ENCODE data around the gene SYTL3.
"Not testable (repeated sequence)": the region's sequence is repeated elsewhere in the genome, so short reads cannot be mapped to it uniquely, and the experiment has no call there.

SYTL3 gene

DNA sequence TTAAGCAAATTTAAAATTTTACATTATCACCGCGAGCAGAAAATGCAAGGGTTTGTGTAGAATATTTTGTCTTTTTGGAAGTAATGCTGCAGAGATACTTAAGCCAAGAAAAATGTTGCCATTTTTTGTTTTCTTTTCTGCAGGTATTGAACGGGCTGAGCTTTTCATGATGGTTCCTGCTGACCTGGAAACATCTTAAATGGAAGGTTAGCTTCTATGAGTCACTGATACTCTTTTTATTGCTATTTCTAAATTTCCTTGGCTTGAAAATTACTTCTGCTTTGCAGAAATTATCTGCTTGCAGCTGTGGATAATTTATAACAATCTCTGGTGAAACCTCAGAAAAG is 12.7 kb downstream of the SYTL3 start:
- DNase-seq (ENCODE audit: low read depth in 2 of 2), result no peak

GRCh38 chr6:158662954-158663624 is 13.2 kb downstream of the SYTL3 start:
- DNase-seq (ENCODE audit: low read depth in 2 of 2), result no peak

GRCh38 chr6:158663625-158664165 is 13.8 kb downstream of the SYTL3 start:
- no peak for DNase-seq (ENCODE audit: low read depth in 2 of 2)

- no peak for DNase-seq (ENCODE audit: low read depth in 2 of 2)
These were observed 15.5 kb downstream of the SYTL3 start for GRCh38 chr6:158665332-158665731.

GRCh38 chr6:158666628-158667359 is 16.9 kb downstream of the SYTL3 start:
- DNase-seq (ENCODE audit: low read depth in 2 of 2), result no peak

DNA sequence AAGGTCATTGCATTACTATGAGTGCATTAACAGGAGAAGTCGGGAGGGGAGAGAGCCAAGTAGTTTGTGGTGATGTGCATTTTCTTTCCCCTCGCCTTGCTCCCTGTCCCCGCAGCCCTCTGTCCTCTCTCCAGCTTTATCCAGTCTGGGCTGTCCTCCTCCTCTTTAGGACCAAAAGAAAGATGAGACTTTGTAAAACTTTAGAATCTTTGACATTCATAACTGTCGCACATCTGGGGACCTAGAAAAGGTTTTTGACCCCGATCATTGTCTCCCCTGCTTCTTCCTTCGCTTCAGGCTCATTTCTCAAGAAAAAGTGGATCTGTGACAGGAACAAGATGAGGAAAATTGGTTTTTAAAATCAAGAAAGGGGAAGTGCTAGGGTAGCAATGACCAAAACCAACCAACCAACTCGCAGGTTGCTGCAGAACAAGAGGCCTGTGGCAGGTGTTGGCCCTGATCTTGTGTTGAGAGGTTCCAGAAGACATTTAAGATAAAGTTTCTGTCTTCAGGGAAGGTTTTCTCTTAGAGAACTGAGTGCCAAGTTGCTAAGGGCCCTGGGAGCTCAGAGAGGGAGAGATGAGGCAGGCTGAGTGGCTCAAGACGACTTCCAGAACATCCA is 17.6 kb downstream of the SYTL3 start:
- no peak for DNase-seq (ENCODE audit: low read depth in 2 of 2)

GRCh38 chr6:158668707-158669103 is 18.9 kb downstream of the SYTL3 start:
- DNase-seq (ENCODE audit: low read depth in 2 of 2), result no peak

DNA sequence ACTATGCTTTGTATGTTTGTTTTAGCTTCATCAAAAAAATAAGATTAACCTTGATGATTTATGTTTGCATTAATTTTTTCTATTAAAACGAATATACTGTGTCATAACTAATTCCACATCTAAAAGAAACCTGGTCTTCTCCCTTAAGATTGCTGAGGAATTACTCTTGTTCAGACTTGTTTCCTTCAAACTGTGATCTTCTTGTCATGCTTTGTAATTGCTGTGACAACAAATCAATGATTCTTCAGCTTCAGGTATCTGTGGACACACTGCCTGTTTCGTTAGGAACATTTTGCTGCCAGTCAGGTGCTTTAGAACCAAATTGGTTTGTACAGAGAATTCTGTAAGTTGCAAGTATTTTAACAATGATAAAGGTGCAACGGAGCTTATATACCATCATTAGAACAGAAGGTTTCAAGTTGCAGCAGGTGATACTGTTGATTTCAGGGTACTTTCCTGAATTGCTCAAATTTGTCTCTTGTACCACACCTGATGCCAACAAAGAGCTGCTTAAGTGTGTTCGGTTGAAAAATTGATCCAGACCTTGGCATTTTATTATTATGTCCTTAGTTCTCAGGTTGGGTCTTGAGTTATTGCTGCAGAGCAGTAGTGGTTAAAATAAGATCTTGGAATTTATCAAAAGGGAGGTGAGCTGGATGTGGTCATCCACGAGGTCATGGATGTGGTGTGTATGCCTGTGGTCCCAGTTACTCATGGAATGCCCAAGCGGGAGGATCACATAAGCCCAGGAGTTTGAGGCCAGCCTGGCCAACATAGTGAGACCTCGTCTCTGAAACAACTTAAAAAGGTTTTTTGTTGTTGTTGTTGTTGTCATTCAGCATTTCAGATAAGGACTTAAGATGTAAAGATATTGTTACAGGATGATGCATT is 19.5 kb downstream of the SYTL3 start:
- DNase-seq (ENCODE audit: low read depth in 2 of 2), result no peak

GRCh38 chr6:158672119-158672518 is 22.3 kb downstream of the SYTL3 start:
- DNase-seq (ENCODE audit: low read depth in 2 of 2), result not testable (repeated sequence)

DNA sequence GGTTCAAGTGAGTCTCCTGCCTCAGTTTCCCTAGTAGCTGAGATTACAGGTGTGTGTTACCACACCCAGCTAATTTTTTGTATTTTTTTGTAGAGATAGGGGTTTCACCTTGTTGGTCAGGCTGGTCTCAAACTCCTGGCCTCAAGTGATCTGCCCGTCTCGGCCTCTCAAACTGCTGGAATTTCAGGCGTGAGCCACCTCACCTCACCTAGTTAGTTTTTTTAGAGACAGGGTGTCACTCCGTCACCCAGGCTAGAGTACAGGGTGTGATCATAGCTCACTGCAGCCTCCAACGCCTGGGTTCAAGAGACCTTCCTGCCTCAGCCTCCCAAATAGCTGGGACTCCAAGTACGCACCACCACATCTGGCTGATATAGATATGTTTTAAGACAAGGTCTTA is 22.9 kb downstream of the SYTL3 start:
- DNase-seq (ENCODE audit: low read depth in 2 of 2), result no peak

GRCh38 chr6:158674342-158675131 is 24.7 kb downstream of the SYTL3 start:
- no peak for DNase-seq (ENCODE audit: low read depth in 2 of 2)

GRCh38 chr6:158677094-158677493 is 27.2 kb downstream of the SYTL3 start:
- DNase-seq (ENCODE audit: low read depth in 2 of 2), result not testable (repeated sequence)

DNA sequence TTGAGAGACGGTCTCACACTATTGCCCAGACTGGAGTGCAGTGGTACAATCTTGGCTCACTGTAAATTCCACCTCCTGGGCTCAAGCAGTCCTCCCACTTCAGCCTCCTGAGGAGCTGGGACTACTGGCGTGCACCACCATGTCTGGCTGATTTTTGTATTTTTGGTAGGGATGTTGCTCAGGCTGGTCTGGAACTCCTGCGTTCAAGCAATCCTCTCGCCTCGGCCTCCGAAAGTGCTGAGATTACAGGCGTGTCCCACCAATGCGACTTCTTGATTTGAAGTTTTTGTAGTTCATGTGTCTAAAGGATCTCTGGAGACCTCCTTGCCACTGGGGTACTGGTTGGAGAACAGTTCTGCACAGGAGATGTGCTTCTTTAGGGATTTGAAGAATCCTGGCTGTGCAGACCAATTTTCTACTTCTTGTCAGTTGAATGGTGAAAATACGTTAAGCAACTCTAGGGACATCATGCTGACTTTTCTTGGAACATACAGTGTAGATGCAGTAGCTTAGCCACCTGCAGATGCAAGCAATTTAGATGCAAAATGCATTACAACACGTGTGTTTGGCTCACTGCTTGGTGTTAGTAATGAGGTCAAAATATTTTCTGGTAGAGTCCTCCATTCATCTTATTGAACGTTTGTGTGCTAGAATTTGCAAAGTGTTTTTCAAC is 28.2 kb downstream of the SYTL3 start:
- no peak for DNase-seq (ENCODE audit: low read depth in 2 of 2)

- no peak for DNase-seq (ENCODE audit: low read depth in 2 of 2)
These were observed 30.2 kb downstream of the SYTL3 start for GRCh38 chr6:158680015-158680414.

GRCh38 chr6:158680481-158680880 is 30.6 kb downstream of the SYTL3 start:
- DNase-seq (ENCODE audit: low read depth in 2 of 2), result no peak

DNA sequence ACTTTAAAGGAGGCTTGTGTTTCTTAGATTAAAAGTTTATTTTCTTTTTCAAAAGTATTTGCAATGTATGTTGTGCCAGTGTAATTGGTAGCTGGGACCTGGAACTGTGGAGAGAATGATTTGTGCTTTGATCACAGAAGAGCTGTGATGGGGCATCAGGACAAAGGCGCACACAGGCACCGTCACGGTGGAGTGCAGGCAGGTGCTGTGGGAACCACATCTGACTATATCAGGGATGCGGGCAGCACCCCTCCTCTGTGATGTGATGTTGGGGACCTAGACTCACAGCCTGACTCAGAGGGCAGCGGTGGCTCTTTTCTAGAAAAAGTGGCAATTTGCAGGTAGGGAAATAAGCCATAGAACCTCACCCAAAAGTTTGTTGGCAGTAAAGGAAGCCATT is 34.5 kb downstream of the SYTL3 start:
- DNase-seq (ENCODE audit: low read depth in 2 of 2), result no peak

DNA sequence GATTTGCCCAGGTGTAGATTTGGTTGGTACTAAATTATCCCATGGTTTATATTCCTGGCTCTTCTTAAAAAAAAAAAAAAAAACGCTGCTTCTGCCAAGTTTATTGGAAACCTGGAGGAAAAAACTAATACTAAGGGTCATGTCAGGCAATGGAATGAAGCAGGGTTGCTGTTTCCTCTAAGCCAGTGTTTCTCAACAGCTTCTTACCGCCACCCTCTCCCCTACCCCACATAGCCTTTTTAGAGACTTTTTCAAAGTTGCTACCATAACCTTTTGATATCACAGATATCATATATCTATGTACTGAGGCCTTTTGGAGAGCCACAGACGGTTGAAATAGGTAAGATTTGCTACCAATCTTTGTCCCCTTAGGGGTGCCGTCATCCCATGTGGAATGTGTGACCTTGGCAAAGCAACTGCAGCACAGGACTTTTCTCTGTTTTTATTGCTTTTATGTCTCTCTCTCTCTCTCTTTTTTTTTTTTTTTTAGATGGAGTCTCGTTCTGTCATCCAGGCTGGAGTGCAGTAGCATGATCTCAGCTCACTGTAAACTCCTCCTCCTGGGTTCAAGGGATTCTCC is 35.0 kb downstream of the SYTL3 start:
- DNase-seq (ENCODE audit: low read depth in 2 of 2), result no peak

DNA sequence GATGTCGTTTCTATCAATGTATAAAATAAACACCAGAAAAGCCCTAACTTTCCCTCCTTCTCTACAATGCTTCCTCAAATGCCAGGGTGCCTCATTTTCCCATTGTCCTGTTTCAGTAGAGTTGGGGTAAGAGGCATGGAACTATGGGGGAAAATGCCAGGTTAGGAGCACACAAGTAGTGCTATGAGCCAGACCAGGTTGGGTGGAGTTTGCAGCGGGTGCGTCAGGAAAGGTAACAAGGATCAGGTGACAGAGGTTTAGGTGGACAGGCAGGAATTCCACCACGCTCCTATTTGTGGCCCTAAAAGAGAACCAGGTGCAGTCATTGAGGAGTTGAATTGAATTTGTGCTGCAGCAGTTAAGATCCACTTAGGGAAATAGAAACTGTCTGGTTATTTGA is 36.5 kb downstream of the SYTL3 start:
- DNase-seq (ENCODE audit: low read depth in 2 of 2), result no peak

- DNase-seq (ENCODE audit: low read depth in 2 of 2), result no peak
These were observed 37.0 kb downstream of the SYTL3 start for GRCh38 chr6:158686791-158687381.

DNA sequence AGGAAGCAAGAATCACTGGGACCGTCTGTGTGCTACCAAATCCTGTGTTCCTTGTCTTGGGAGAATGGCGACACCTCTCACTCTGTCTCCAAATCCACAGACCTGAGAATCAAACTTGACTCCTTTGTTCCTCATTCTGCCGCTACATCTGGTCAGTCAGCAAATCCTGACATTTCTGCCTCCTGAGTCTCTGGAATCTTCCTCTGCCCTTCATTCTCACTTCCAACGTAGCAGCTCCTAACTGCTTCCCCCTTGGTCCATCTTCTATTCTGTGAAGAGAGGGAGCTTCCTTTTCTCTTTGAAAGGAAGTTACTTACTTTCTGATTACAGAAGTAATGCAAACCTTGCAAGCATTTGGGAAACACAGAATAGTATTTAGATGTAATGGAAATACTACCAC is 37.7 kb downstream of the SYTL3 start:
- DNase-seq (ENCODE audit: low read depth in 2 of 2), result no peak

All from activated CD4-positive, alpha-beta T cell treated with anti-CD3 and anti-CD28 coated beads for 24 hours (primary cell).